Upper lobe of left lung (tissue), 6 donors: ENCODE results near the gene RENBP. TPM values are rescaled to one million over a fixed set of nuclear protein-coding genes. Genes with fewer than 3 reads are reported as not detected.

Experiments used
- ATAC-seq, 2 donors: fragments of 200-7000 bp; cut with Tn5 transposase; one replicate each; pipeline ENCODE4 v1.9.1; 2022; ENCODE audit warnings: mild to moderate bottlenecking in 2 of 2, moderate library complexity in 2 of 2; ENCODE audit not compliant: low FRiP score in 2 of 2
- DNase-seq, 2 donors: peaks; one replicate each; pipeline ENCODE4 v3.0.0-alpha.2; 2019 to 2020
- H3K27ac ChIP-seq, 4 donors: fragments of 200-600 bp; sonication (generic); one replicate each; pipeline ENCODE4 v1.5.1; 2016 to 2019
- H3K27me3 ChIP-seq, 4 donors: fragments of 200-600 bp; sonication (generic); one replicate each; pipeline ENCODE4 v1.5.1; 2017 to 2019
- H3K36me3 ChIP-seq, 4 donors: fragments of 200-600 bp; sonication (generic); one replicate each; pipeline ENCODE4 v1.5.1; 2016 to 2019
- H3K4me1 ChIP-seq, 4 donors: fragments of 200-600 bp; sonication (generic); one replicate each; pipeline ENCODE4 v1.5.1; 2018 to 2019
- H3K4me3 ChIP-seq, 4 donors: fragments of 200-600 bp; sonication (generic); one replicate each; pipeline ENCODE4 v1.5.1; 2017 to 2019; ENCODE audit warnings: mild to moderate bottlenecking in 2 of 4, moderate library complexity in 1 of 4
- H3K9me3 ChIP-seq, 4 donors: fragments of 200-600 bp; sonication (generic); one replicate each; pipeline ENCODE4 v1.5.1; 2018 to 2019
- CTCF ChIP-seq, 6 experiments: fragments of 450-650 bp in 4 of 6; fragments of 200-600 bp in 2 of 6; sonication (generic) in 2 of 6; IDR thresholded peaks; one replicate each; pipeline ENCODE4 v1.5.1; 2016 to 2019; ENCODE audit warnings: antibody characterized with exemption in 6 of 6
- EP300 ChIP-seq, 4 donors: sonication (generic); formaldehyde crosslinking; IDR thresholded peaks; one replicate each; pipeline ENCODE4 v1.5.1; 2017; ENCODE audit warnings: antibody characterized with exemption in 4 of 4, control low read depth in 2 of 4
- POLR2A ChIP-seq, 4 donors: fragments of 450-650 bp; IDR thresholded peaks; one replicate each; pipeline ENCODE4 v1.5.1; 2016 to 2017; ENCODE audit warnings: antibody characterized with exemption in 4 of 4, mild to moderate bottlenecking in 2 of 4
- POLR2AphosphoS5 ChIP-seq, 2 donors: sonication (generic); formaldehyde crosslinking; IDR thresholded peaks; one replicate each; pipeline ENCODE4 v1.5.1; 2017; ENCODE audit warnings: antibody characterized with exemption in 2 of 2
- WGBS, 2 donors: methylation state at CpG; one replicate each; pipeline ENCODE4 v1.1.5; 2017 to 2018; 5-methylcytosine and 5-hydroxymethylcytosine counted together
- total RNA-seq, 6 donors: library from RNA; depleted of rRNA in 4 of 6; stranded (reverse); fragments of >200 nt in 4 of 6; gene quantifications; one replicate each; pipeline versions ENCODE4 v1.1.0 to v1.2.1, GENCODE V29; 2016 to 2021
- donor health status: DM: no; HTN: no; CAD: no; lungs with moderate emphysema.
- donor health status: DM: no; HTN: yes; CAD: no; lungs with severe emphysema.

RENBP gene
- total RNA-seq, 6 donors from 2014 or later: 32.8 to 81.7 (median 54.5) TPM

- no peaks in the 10 kb centered on the region for H3K27me3 ChIP-seq
- ATAC-seq (no peak), DNase-seq (no peak)
- TF ChIP-seq POLR2AphosphoS5 (IDR thresholded peaks at IDR 0.05) (no peak), CTCF (IDR thresholded peaks at IDR 0.05) (no peak), EP300 (IDR thresholded peaks at IDR 0.05) (no peak), POLR2A (IDR thresholded peaks at IDR 0.05) (no peak)
- H3K27ac ChIP-seq: peak overlapping the region; percentile 95 to 100 (median 100)
- H3K36me3 ChIP-seq: no peaks in the 10 kb centered on the region
- peak overlapping the region; percentile 22 to 90 (median 75) for H3K4me3 ChIP-seq
- peaks cover 0 to 10% (median 0%) of the 10 kb centered on the region in 4 donors for H3K9me3 ChIP-seq
- peaks cover 15 to 40% (median 23%) of the 10 kb centered on the region in 4 donors for H3K4me1 ChIP-seq
- 40 to 54% methylated on average over 11 to 20 of the region's 20 CpGs for WGBS, 2 donors
These were observed 28.9 kb upstream of the RENBP start for GRCh38 chrX:153973127-153974002.

GRCh38 chrX:153972368-153973126 is 28.1 kb upstream of the RENBP start, which contains the start of gene TMEM187:
Gene TMEM187, plus strand, starts transcription at chrX:153972754. Its CDS starts 9,309 bp downstream, at chrX:153982063.
- Histone ChIP-seq H3K27ac (peak within 1 kb of the TSS; percentile 95 to 100 (median 100)), H3K36me3 (no peaks in the 10 kb centered on the region), H3K4me3 (peak within 1 kb of the TSS; percentile 64 to 90 (median 75)), H3K4me1 (peaks cover 23 to 48% (median 30%) of the 10 kb centered on the region in 4 donors), H3K27me3 (no peaks in the 10 kb centered on the region), H3K9me3 (peaks cover 0 to 10% (median 0%) of the 10 kb centered on the region in 4 donors)
- ATAC-seq (peak; percentile 70 to 84), DNase-seq (peak; percentile 84 to 97)
- 0 to 10% methylated on average over 2 to 61 of the region's 103 CpGs for WGBS, 2 donors
- TF ChIP-seq POLR2AphosphoS5 (IDR thresholded peaks at IDR 0.05): peak; percentile 40 to 57
- no peak for TF ChIP-seq CTCF (IDR thresholded peaks at IDR 0.05)
- TF ChIP-seq POLR2A (IDR thresholded peaks at IDR 0.05): peak in 3 of 4 donors; percentile 13 to 70 (median 29)
- TF ChIP-seq EP300 (IDR thresholded peaks at IDR 0.05): no peak

- H3K27ac ChIP-seq: peak within 1 kb of the TSS; percentile 95 to 100 (median 100)
- H3K4me3 ChIP-seq: peak within 1 kb of the TSS; percentile 64 to 90 (median 75)
- WGBS, 2 donors: 14% methylated on average over 69 of the region's 96 CpGs; no CpG with 5 or more reads in 1 of the 2 donors
- peak; percentile 92 to 96 for DNase-seq
- H3K9me3 ChIP-seq: peaks cover 0 to 10% (median 0%) of the 10 kb centered on the region in 4 donors
- peaks cover 32 to 56% (median 38%) of the 10 kb centered on the region in 4 donors for H3K4me1 ChIP-seq
- no peaks in the 10 kb centered on the region for H3K27me3 ChIP-seq
- ATAC-seq: peak; percentile 80 to 86
- H3K36me3 ChIP-seq: no peaks in the 10 kb centered on the region
- TF ChIP-seq POLR2AphosphoS5 (IDR thresholded peaks at IDR 0.05) (peak; percentile 28 to 34), CTCF (IDR thresholded peaks at IDR 0.05) (peak in 1 of 6 experiments; percentile 4), POLR2A (IDR thresholded peaks at IDR 0.05) (peak in 3 of 4 donors; percentile 11 to 51 (median 18)), EP300 (IDR thresholded peaks at IDR 0.05) (no peak)
These were observed 27.3 kb upstream of the RENBP start, which contains the start of gene HCFC1 for GRCh38 chrX:153971450-153972367. Gene HCFC1, minus strand, starts transcription at chrX:153971818. Its CDS starts 978 bp downstream, at chrX:153970840.

- H3K27ac ChIP-seq: peak overlapping the region; percentile 95 to 100 (median 100)
- peak; percentile 85 to 90 for ATAC-seq
- peaks cover 36 to 63% (median 45%) of the 10 kb centered on the region in 4 donors for H3K4me1 ChIP-seq
- 13% methylated on average over 18 of the region's 34 CpGs; no CpG with 5 or more reads in 1 of the 2 donors for whole genome bisulfite sequencing, 2 donors
- H3K36me3 ChIP-seq: no peaks in the 10 kb centered on the region
- peak; percentile 92 to 95 for DNase-seq
- H3K9me3 ChIP-seq: peaks cover 0 to 10% (median 0%) of the 10 kb centered on the region in 4 donors
- peak overlapping the region; percentile 64 to 90 (median 75) for H3K4me3 ChIP-seq
- peak; percentile 35 to 50 for TF ChIP-seq POLR2AphosphoS5 (IDR thresholded peaks at IDR 0.05)
- no peak for TF ChIP-seq CTCF (IDR thresholded peaks at IDR 0.05)
- TF ChIP-seq POLR2A (IDR thresholded peaks at IDR 0.05): peak in 2 of 4 donors; percentile 49 to 75
- H3K27me3 ChIP-seq: no peaks in the 10 kb centered on the region
These were observed 26.6 kb upstream of the RENBP start for GRCh38 chrX:153971124-153971449.
